Fibroblast of mammary gland (primary cell): ENCODE measurements around the gene IL32.
"Not testable (repeated sequence)": the region's sequence is repeated elsewhere in the genome, so short reads cannot be mapped to it uniquely, and the experiment has no call there.

Experiments
- DNase-seq: peaks from one replicate; pipeline ENCODE4 v3.0.0-alpha.2; 2010; ENCODE audit warnings: low read depth
- H3K4me3 ChIP-seq: 2 replicates; pipeline ENCODE4 v1.5.1; 2011; ENCODE audit warnings: low read depth, mild to moderate bottlenecking, low read length, moderate library complexity; ENCODE audit not compliant: control insufficient read depth
- CTCF ChIP-seq: conservative IDR thresholded peaks from 2 replicates; pipeline ENCODE4 v1.5.1; 2011; ENCODE audit warnings: low read depth, low read length, inconsistent platforms; ENCODE audit not compliant: control insufficient read depth, insufficient read depth

The IL32 gene

GRCh38 chr16:3075523-3075915 lies 10.1 kb downstream of the IL32 start:
- H3K4me3 ChIP-seq = no peak overlapping the region

GRCh38 chr16:3075946-3076345 lies 10.5 kb downstream of the IL32 start:
- H3K4me3 ChIP-seq = not testable (repeated sequence)

More at GRCh38 chr16:3075523-3075915, 10.1 kb downstream of the IL32 start:
- DNase-seq = no peak
- no peak for TF ChIP-seq CTCF

GRCh38 chr16:3076577-3076976 lies 11.1 kb downstream of the IL32 start:
- TF ChIP-seq CTCF = no peak
- H3K4me3 ChIP-seq = no peak overlapping the region
- no peak for DNase-seq

More at GRCh38 chr16:3075946-3076345, 10.5 kb downstream of the IL32 start:
- DNase-seq = not testable (repeated sequence)

GRCh38 chr16:3080024-3080423 lies 14.6 kb downstream of the IL32 start:
- H3K4me3 ChIP-seq = no peak overlapping the region
- no peak for TF ChIP-seq CTCF
- DNase-seq = no peak

GRCh38 chr16:3081957-3082356 lies 16.5 kb downstream of the IL32 start:
- H3K4me3 ChIP-seq, DNase-seq: not testable (repeated sequence)

GRCh38 chr16:3083408-3083807 lies 18.0 kb downstream of the IL32 start:
- DNase-seq = not testable (repeated sequence)

GRCh38 chr16:3084491-3084890 lies 19.1 kb downstream of the IL32 start:
- no peak for TF ChIP-seq CTCF
- no peak for DNase-seq
- no peak overlapping the region for H3K4me3 ChIP-seq

More at GRCh38 chr16:3083408-3083807, 18.0 kb downstream of the IL32 start:
- not testable (repeated sequence) for H3K4me3 ChIP-seq

- DNase-seq = no peak
- H3K4me3 ChIP-seq = no peak overlapping the region
- no peak for TF ChIP-seq CTCF
Observed at GRCh38 chr16:3084969-3085670, 19.7 kb downstream of the IL32 start.
